MCF 10A (cell line): ENCODE results near the gene RAI14. TPM values are rescaled to one million over a fixed set of nuclear protein-coding genes. Genes with fewer than 3 reads are reported as not detected.
"Not testable (repeated sequence)": the region's sequence is repeated elsewhere in the genome, so short reads cannot be mapped to it uniquely, and the experiment has no call there.

ENCODE experiments used
- BruUV-seq: library from RNA; stranded (reverse); fragments of 400-500 nt; replicated peaks from 2 replicates; lab custom pipeline; 2021; lab: Mats Ljungman, UMichigan
- CTCF ChIA-PET: fragments of 300-600 bp; sonication (Branson Sonifier 250); formaldehyde crosslinking; extraction: SDS; loops from one replicate; lab custom pipeline; 2021; ENCODE audit warnings: antibody characterized with exemption, inconsistent platforms; lab: Yijun Ruan, JAX
- POLR2A ChIA-PET: fragments of 300-600, 350-650 bp; sonication (Branson Sonifier 250); formaldehyde crosslinking; extraction: SDS; loops from one replicate; lab custom pipeline; 2020; ENCODE audit warnings: antibody characterized with exemption, inconsistent platforms; lab: Yijun Ruan, JAX
- DNase-seq: peaks from one replicate; pipeline ENCODE4 v3.0.0-alpha.2; 2018; ENCODE audit not compliant: unreplicated experiment
- H3K27ac Mint-ChIP-seq: one replicate; pipeline ENCODE4 v1.8.0; 2022; ENCODE audit warnings: mild to moderate bottlenecking, low read depth, mixed read lengths; ENCODE audit not compliant: unreplicated experiment
- H3K27me3 Mint-ChIP-seq: one replicate; pipeline ENCODE4 v1.8.0; 2022; ENCODE audit warnings: mixed read lengths; ENCODE audit not compliant: insufficient read depth, unreplicated experiment
- H3K36me3 Mint-ChIP-seq: one replicate; pipeline ENCODE4 v1.8.0; 2022; ENCODE audit warnings: mild to moderate bottlenecking, moderate library complexity, mixed read lengths; ENCODE audit not compliant: insufficient read depth, unreplicated experiment
- H3K4me1 Mint-ChIP-seq: one replicate; pipeline ENCODE4 v1.8.0; 2022; ENCODE audit warnings: mixed read lengths; ENCODE audit not compliant: insufficient read depth, unreplicated experiment
- H3K4me3 Mint-ChIP-seq: one replicate; pipeline ENCODE4 v1.8.0; 2022; ENCODE audit warnings: mild to moderate bottlenecking, moderate library complexity, mixed read lengths; ENCODE audit not compliant: unreplicated experiment
- H3K9me3 Mint-ChIP-seq: one replicate; pipeline ENCODE4 v1.8.0; 2022; ENCODE audit warnings: mixed read lengths; ENCODE audit not compliant: unreplicated experiment
- CTCF ChIP-seq: fragments of 200-600 bp; IDR thresholded peaks from one replicate; pipeline ENCODE4 v1.8.0; 2022; ENCODE audit warnings: antibody characterized with exemption, mild to moderate bottlenecking; ENCODE audit not compliant: unreplicated experiment
- intact Hi-C: fragments of 100-400 bp; cut with micrococcal nuclease; formaldehyde crosslinking; loops from 2 replicates; pipeline ENCODE4 v1.14.1; 2022
- total RNA-seq: library from RNA; stranded (reverse); gene quantifications from 2 replicates; pipeline ENCODE4 v1.2.3, GENCODE V29; 2022

Gene RAI14
- total RNA-seq, 1 experiment from 2014 or later, result 47.6 TPM

DNA sequence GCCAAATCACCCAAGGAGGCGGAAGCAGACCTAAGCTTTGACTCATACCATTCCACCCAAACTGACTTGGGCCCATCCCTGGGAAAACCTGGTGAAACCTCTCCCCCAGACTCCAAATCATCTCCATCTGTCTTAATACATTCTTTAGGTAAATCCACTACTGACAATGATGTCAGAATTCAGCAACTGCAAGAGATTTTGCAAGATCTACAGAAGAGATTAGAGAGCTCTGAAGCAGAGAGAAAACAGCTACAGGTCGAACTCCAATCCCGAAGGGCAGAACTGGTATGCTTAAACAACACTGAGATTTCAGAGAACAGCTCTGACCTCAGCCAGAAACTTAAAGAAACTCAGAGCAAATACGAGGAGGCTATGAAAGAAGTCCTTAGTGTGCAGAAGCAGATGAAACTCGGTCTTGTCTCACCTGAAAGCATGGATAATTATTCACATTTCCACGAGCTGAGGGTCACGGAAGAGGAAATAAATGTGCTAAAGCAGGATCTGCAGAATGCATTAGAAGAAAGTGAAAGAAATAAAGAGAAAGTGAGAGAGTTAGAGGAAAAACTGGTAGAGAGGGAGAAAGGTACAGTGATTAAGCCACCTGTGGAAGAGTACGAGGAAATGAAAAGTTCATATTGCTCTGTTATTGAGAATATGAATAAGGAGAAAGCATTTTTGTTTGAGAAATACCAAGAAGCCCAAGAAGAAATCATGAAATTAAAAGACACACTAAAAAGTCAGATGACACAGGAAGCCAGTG lies 167.0 kb downstream of the RAI14 start:
- intact Hi-C loops, result no loop called here
- no peak overlapping the region for H3K4me3 Mint-ChIP-seq
- peaks cover 30% of the 10 kb centered on the region for H3K36me3 Mint-ChIP-seq
- ChIA-PET CTCF (interaction anchor here (0.6 to 1.6 kb wide), 6 partner anchors 10 to 337 kb away, joined by 3 to 6 read pairs (median 4); no protein-coding TSS in a partner anchor), POLR2A (interaction anchor here (1.4 kb wide), 1 partner anchor 168 kb away, joined by 3 read pairs; no protein-coding TSS in a partner anchor)
- DNase-seq, result no peak
- H3K27me3 Mint-ChIP-seq, result no peaks in the 10 kb centered on the region
- H3K9me3 Mint-ChIP-seq, result no peaks in the 10 kb centered on the region
- no peak overlapping the region for H3K27ac Mint-ChIP-seq
- TF ChIP-seq CTCF, result no peak
- no peaks in the 10 kb centered on the region for H3K4me1 Mint-ChIP-seq
- no TSS peak for BruUV-seq

- Mint-ChIP-seq H3K4me3 (no peak overlapping the region), H3K27ac (no peak overlapping the region), H3K9me3 (no peaks in the 10 kb centered on the region), H3K36me3 (peaks cover 37% of the 10 kb centered on the region), H3K4me1 (no peaks in the 10 kb centered on the region), H3K27me3 (no peaks in the 10 kb centered on the region)
- intact Hi-C loops, result no loop called here
- ChIA-PET CTCF (interaction anchor here (0.6 to 3.0 kb wide), 3 partner anchors 15 to 101 kb away, joined by 3 to 9 read pairs (median 5); no protein-coding TSS in a partner anchor), POLR2A (interaction anchor here (1.0 kb wide), 1 partner anchor 13 kb away, joined by 3 read pairs; no protein-coding TSS in a partner anchor)
- no TSS peak for BruUV-seq
- no peak for TF ChIP-seq CTCF
- no peak for DNase-seq
Observed at GRCh38 chr5:34826347-34826746, 170.2 kb downstream of the RAI14 start.

GRCh38 chr5:34827588-34828506 lies 171.7 kb downstream of the RAI14 start:
- Mint-ChIP-seq H3K4me1 (no peaks in the 10 kb centered on the region), H3K4me3 (no peak overlapping the region), H3K27me3 (no peaks in the 10 kb centered on the region), H3K36me3 (peaks cover 45% of the 10 kb centered on the region), H3K27ac (peak overlapping the region; percentile 22), H3K9me3 (no peaks in the 10 kb centered on the region)
- no peak for DNase-seq
- no TSS peak for BruUV-seq
- POLR2A ChIA-PET, result interaction anchor here (0.7 to 1.2 kb wide), 4 partner anchors 11 to 151 kb away, joined by 3 to 4 read pairs (median 3); partner anchors contain the start of gene TTC23L
- intact Hi-C loops, result no loop called here
- TF ChIP-seq CTCF, result no peak
- CTCF ChIA-PET, result interaction anchor here (1.1 to 3.0 kb wide), 2 partner anchors 71 to 304 kb away, joined by 4 to 9 read pairs; no protein-coding TSS in a partner anchor

GRCh38 chr5:34830827-34831226 lies 174.7 kb downstream of the RAI14 start:
- POLR2A ChIA-PET, result interaction anchor here (0.8 kb wide), 1 partner anchor 242 kb away, joined by 4 read pairs; no protein-coding TSS in a partner anchor

More at GRCh38 chr5:34830827-34831226, 174.7 kb downstream of the RAI14 start:
- intact Hi-C loops, result loop anchor here (10.0 kb wide), 2 partner anchors 176 to 306 kb away; partner anchors contain the start of gene RAI14
- H3K27ac Mint-ChIP-seq, CTCF ChIA-PET, DNase-seq, H3K9me3 Mint-ChIP-seq, H3K4me1 Mint-ChIP-seq, H3K4me3 Mint-ChIP-seq, H3K27me3 Mint-ChIP-seq, BruUV-seq: not testable (repeated sequence)
- H3K36me3 Mint-ChIP-seq, result peaks cover 34% of the 10 kb centered on the region
